ENCODE measurements around the gene DENND1A.

DENND1A gene

GRCh38 chr9:123609844-123610243 lies 320.1 kb downstream of the DENND1A start:
- no peak for TF ChIP-seq CTCF (conservative IDR thresholded peaks at IDR 0.05; ENCODE audit: low read depth, low read length)
- DNase-seq (ENCODE audit: low read depth), result no peak
- H3K4me3 ChIP-seq (ENCODE audit: low read depth, low read length), result no peak overlapping the region

GRCh38 chr9:123608104-123608503 lies 321.8 kb downstream of the DENND1A start:
- H3K4me3 ChIP-seq (ENCODE audit: low read depth, low read length), result no peak overlapping the region
- no peak for DNase-seq (ENCODE audit: low read depth)
- TF ChIP-seq CTCF (conservative IDR thresholded peaks at IDR 0.05; ENCODE audit: low read depth, low read length), result no peak

GRCh38 chr9:123607479-123607878 lies 322.4 kb downstream of the DENND1A start:
- no peak for TF ChIP-seq CTCF (conservative IDR thresholded peaks at IDR 0.05; ENCODE audit: low read depth, low read length)
- H3K4me3 ChIP-seq (ENCODE audit: low read depth, low read length), result no peak overlapping the region
- DNase-seq (ENCODE audit: low read depth), result no peak

- no peak overlapping the region for H3K4me3 ChIP-seq (ENCODE audit: low read depth, low read length)
- no peak for DNase-seq (ENCODE audit: low read depth)
- TF ChIP-seq CTCF (conservative IDR thresholded peaks at IDR 0.05; ENCODE audit: low read depth, low read length), result no peak
Observed at GRCh38 chr9:123606141-123606540, 323.8 kb downstream of the DENND1A start.

- H3K4me3 ChIP-seq (ENCODE audit: low read depth, low read length), result no peak overlapping the region
- TF ChIP-seq CTCF (conservative IDR thresholded peaks at IDR 0.05; ENCODE audit: low read depth, low read length), result no peak
- DNase-seq (ENCODE audit: low read depth), result no peak
Observed at GRCh38 chr9:123605286-123605685, 324.6 kb downstream of the DENND1A start.

- H3K4me3 ChIP-seq (ENCODE audit: low read depth, low read length), result no peak overlapping the region
- DNase-seq (ENCODE audit: low read depth), result no peak
- TF ChIP-seq CTCF (conservative IDR thresholded peaks at IDR 0.05; ENCODE audit: low read depth, low read length), result no peak
Observed at GRCh38 chr9:123604861-123605260, 325.1 kb downstream of the DENND1A start.

- no peak for TF ChIP-seq CTCF (conservative IDR thresholded peaks at IDR 0.05; ENCODE audit: low read depth, low read length)
- no peak for DNase-seq (ENCODE audit: low read depth)
- H3K4me3 ChIP-seq (ENCODE audit: low read depth, low read length), result no peak overlapping the region
Observed at GRCh38 chr9:123601828-123602227, 328.1 kb downstream of the DENND1A start.
